ENCODE results near the gene KCTD12.
"Not testable (repeated sequence)": the region's sequence is repeated elsewhere in the genome, so short reads cannot be mapped to it uniquely, and the experiment has no call there.

Gene KCTD12

GRCh38 chr13:76886292-76887075 lies at the start of gene KCTD12:
Gene KCTD12 (minus strand): TSS chr13:76886405. CDS start chr13:76886148, 257 bp downstream.
- DNase-seq (ENCODE audit: low read depth), result peak; percentile 68

- DNase-seq (ENCODE audit: low read depth), result no peak
Measured at GRCh38 chr13:76934671-76935070, 48.5 kb upstream of the KCTD12 start.

DNA sequence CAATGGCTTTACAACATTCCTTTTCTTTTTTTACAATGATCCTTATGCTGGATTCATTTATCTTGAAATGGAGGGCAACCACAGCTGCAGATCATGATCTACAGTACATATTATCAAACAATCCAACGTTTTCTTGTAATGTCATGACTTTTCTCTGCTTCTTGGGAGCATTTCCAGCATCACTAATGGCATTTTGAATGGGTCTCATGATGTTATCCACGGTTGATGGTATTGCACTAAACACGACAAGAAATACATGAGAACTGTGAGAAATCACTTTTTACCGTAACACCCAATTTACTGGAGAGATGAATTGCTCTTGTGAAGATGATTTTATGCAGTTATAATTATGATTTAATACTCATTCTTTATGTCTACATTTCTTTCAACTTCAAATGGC lies 45.9 kb upstream of the KCTD12 start:
- DNase-seq (ENCODE audit: low read depth), result no peak

DNA sequence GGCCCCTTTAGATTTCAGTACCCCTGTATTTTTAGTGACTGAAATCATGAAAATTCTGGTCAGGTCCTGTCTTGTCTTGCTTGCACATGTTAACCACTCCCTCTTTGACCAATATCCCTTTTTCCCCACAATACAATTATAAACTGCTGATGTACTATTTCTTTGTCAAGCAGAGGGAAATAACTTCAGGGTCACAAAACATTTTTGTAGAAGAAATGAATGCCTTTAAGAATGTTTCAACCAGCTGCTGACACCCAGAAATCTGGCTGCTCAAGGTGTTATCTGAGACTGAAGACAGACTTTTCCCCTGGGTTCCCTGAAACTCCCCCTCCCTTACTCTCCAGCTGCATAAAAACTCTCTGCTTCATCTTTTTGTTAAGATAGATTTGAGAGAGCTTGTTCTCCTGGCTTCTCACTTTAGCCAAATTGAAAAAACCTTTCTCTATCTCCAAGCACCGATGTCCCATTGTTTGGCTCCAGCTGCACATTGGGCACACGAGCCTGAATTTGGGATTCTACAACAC lies 43.7 kb upstream of the KCTD12 start:
- no peak for DNase-seq (ENCODE audit: low read depth)

DNA sequence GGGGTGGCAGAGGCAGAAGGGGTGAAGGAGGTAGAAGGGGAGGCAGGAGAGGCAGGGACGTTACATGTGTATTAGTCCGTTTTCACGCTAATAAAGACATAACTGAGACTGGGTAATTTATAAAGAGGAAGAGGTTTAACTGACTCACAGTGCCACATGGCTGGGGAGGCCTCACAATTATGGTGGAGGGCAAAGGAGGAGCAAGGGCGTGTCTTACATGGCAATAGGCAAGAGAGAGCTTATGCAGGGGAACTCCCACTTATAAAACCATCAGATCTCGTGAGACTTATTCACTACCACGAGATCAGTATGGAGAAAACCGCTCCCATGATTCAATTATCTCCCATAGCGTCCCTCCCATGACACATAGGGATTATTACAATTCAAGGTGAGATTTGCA lies 43.1 kb upstream of the KCTD12 start:
- DNase-seq (ENCODE audit: low read depth), result no peak

DNA sequence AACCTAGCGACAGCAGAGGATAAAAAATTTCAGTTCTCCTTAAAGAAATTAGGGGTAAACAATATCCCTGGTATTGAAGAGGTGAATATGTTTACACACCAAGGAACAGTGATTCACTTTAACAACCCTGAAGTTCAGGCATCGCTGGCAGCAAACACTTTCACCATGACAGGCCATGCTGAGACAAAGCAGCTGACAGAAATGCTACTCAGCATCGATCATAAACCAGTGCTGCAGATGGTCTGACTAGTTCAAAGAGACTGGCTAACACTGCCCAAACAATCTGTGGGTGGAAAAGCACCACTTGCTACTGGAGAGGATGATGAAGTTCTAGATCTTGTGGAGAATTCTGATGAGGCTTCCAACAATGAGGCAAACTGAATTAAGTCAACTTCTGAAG lies 42.3 kb upstream of the KCTD12 start:
- no peak for DNase-seq (ENCODE audit: low read depth)

- DNase-seq (ENCODE audit: low read depth), result no peak
Measured at GRCh38 chr13:76927955-76928354, 41.8 kb upstream of the KCTD12 start.

GRCh38 chr13:76925115-76925514 lies 38.9 kb upstream of the KCTD12 start:
- no peak for DNase-seq (ENCODE audit: low read depth)

- DNase-seq (ENCODE audit: low read depth), result no peak
Measured at GRCh38 chr13:76921516-76921915, 35.3 kb upstream of the KCTD12 start.

DNA sequence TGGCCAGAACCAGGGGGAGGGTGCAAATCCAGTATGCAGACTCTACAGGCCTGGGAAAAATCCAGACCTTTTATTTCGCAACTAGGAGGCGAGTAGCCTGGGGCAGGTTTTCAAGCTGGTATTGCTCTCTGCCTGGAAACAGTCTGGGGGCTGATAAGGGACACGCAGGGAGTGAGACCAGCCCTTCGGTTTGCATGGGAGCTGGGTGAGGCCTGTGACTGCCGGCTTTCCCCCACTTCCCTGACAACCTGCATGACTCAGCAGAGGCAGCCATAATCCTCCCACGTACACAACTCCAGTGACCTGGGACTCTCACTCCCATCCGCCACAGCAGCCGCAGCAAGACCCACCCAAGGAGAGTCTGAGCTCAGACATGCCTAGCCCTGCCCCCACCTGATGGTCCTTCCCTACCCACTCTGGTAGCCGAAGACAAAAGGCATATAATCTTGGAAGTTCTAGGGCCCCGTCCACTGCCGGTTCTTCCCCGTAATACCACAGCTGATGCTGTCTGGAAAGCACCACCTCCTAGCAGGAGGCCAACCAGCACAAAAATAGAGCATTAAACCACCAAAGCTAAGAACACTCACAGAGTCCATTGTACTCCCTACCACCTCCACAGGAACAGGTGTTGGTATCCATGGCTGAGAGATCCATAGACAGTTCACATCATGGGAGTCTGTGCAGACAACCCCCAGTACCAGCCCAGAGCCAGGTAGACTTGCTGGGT lies 31.7 kb upstream of the KCTD12 start:
- DNase-seq (ENCODE audit: low read depth), result not testable (repeated sequence)

DNA sequence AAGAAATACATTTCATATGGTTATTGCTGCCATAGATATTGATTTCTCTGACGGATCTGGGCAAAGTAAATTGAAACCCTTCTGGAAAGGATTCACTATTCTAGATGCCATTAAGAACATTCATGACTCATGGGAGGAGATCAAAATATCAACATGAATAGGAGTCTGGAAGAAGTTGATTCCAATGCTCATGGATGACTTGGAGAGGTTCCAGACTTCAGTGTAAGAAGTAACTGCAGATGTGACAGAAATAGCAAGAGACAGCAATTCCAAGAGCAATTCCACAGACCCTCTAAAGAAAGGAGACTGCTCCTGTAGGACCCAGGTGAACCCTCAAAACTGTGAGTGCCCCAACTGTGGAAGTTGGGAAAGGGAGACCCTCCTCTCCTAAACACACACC lies 30.9 kb upstream of the KCTD12 start:
- DNase-seq (ENCODE audit: low read depth), result no peak

DNA sequence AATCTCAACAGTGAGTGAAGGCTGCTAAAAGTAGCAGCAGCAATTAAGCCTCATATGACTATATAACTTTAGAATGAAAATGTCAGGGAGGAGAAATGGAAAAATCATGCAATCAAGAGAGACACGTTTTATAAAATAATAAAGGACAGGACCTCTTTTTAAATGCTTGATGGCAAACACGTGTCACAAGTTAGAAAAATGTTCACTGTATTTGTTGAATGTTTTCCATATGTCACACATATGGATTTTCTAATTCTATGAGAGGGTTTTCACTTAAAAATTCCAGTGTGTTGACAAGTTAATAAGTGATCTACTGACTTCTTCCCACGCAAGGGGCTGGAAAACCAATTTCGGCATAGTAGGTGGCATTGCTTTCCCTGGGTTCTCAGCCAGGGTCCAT lies 27.7 kb upstream of the KCTD12 start:
- no peak for DNase-seq (ENCODE audit: low read depth)

DNA sequence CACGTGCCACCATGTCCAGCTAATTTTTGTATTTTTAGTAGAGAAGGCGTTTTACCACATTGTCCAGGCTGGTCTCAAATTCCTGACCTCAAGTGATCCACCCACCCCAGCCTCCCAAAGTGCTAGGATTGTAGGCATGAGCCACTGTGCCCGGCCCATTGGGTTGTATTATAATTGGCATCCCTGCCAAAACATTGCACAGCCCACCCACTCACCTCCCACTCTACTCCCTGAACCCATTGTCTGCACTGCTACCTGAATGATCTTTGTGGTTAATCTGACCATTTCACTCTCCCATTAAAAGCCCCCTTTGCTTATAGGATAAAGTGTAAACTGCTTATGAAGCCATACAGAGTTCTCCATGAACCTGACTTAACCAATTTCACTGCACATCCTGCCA lies 26.3 kb upstream of the KCTD12 start:
- DNase-seq (ENCODE audit: low read depth), result no peak

- no peak for DNase-seq (ENCODE audit: low read depth)
Measured at GRCh38 chr13:76904507-76904906, 18.3 kb upstream of the KCTD12 start.

DNA sequence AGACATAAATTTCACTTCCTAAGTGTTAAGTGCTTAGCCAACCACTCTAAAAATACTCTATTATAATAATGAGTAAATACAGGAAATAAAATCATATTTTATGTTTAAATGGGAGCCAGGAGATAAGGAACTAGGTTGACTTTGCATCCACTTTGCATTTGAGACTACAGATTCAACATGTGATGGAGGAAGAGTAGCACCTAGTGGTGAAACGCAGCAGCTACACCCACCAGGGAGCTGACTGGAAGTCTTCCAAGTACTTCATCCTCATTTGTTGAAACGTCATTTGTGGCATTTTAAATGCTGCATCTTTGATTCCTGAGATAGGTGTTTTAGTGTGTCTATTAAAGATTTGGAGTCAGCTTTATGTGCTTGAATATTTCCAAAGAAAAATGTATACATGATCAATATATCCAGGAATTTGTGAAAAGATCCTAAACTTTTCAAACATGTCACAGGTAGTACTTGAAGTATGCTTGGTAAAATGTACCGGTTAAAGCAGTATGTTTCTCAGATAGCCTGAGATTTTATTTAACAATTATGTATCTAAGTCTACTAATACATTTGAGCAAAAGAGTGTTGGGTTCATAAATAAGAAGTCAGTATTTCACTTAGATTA lies 17.4 kb upstream of the KCTD12 start:
- peak; percentile 34 for DNase-seq (ENCODE audit: low read depth)

GRCh38 chr13:76899066-76899465 lies 12.9 kb upstream of the KCTD12 start:
- not testable (repeated sequence) for DNase-seq (ENCODE audit: low read depth)

DNA sequence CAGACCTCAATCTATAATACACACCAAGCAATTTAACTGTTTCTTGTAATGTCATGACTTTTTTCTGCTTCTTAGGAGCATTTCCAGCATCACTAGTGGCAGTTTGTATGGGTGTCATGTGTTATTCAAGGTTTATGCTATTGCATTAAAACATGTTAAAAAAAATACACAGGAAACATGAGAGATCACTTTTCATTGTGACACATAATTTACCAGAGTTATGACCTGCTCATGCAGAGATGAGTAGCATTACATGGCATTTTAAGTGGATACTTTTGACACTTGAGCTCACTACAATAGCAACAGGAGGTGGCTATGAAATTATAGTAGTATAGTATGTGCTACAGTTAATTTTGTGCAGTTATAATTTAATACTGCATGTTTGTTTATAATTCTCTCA lies 11.0 kb upstream of the KCTD12 start:
- not testable (repeated sequence) for DNase-seq (ENCODE audit: low read depth)

DNA sequence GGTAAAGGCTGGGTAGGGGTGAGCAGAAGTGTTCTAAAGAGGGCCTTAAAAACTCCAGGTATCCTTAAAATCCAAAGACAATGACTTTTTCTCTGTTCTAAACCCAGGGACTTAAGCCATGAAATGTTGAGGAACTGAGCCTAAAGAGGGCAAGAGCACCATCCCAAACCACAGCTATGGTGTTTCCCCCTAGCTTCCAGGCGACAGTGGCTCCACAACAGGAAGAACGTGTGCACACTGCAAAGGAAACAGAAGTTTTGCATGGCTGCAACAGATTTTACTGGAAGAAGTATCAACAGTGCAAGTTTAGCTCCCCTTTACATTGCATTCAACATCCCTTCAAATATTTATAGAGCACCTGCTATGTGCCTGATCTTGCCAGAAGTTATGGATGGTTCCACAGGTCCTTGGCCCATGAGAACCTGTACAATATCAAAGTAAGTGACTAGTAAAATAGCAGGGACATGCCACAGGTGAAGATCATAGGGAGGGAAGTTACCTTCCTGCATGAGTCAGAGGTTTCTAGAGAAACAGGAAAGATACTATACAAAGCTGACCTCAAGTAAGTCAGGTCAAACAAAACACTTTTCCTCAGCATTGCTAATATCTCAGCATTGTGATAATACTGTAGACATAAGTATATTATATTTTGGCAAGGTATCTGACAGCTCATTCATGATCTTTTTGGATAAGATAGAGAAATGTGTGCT lies 8.4 kb upstream of the KCTD12 start:
- DNase-seq (ENCODE audit: low read depth), result no peak

DNA sequence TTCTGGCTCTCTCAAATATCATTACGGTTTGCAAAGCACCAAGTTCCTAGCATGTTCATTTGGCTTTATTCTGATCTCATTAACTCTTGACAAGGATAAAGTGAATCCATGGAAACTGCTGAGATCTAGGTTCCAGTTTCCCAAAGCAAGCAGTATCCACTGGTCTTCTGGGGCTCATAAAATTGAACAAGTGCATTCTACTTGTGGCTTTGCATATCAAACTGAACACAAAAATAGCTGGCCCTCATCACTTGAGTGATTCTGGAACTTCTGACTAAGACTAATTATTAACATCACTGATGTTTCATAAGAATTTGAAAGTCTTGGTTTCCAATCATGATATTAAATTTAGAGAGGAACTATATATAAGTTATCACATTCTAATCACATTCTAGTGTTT lies 6.3 kb upstream of the KCTD12 start:
- no peak for DNase-seq (ENCODE audit: low read depth)

- no peak for DNase-seq (ENCODE audit: low read depth)
Measured at GRCh38 chr13:76890021-76890420, 3.8 kb upstream of the KCTD12 start.

DNA sequence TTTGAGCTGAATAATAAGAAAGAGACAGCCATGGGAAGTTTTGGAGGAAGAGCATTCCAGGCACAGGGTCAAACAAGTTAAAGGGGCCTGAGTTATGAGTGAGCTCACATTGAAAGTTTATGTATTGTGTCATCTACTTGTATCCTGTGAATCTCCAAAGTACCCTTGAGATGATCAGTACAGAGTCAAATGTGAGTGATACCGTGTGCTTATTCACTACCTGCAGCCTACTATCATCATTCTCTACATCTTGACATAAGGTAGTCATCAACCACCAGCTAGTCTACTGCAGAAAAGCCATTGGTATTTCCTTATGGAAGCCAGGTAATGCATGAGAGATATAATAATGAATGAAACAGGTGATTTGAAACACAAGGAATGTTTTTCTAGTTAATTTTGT lies 3.0 kb upstream of the KCTD12 start:
- DNase-seq (ENCODE audit: low read depth), result no peak

DNA sequence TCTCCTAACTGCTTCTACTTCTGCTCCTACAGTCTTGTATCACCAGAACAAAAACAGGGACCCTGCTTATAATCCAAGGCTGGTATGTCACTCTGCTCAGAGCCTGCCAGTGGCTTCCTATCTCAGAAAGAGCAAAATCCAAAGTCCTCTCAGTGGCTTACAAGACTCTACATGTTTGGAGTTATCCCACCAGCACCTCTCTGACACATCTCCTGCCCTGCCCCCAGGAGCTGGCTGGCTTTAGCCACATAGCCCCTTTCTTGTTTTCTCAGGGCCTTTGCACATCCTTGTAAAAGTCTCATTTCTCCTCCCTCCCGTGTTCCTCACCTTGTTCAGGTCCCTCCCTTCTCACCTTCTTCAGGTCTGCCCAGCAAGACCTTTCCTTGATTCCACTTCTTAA lies 2.2 kb upstream of the KCTD12 start:
- DNase-seq (ENCODE audit: low read depth), result no peak

All from T-helper 22 cell (primary cell).